Measurements from ENCODE around the gene PAQR7.

PAQR7 gene

GRCh38 chr1:25871704-25872494 is 3.6 kb downstream of the PAQR7 start:
- TF ChIP-seq POLR2A (IDR thresholded peaks at IDR 0.05; ENCODE audit: low read depth, low read length) (no peak), POLR2AphosphoS5 (IDR thresholded peaks at IDR 0.05; ENCODE audit: low read depth, low read length) (no peak), TAF1 (IDR thresholded peaks at IDR 0.05; ENCODE audit: borderline replicate concordance, low read depth, low read length) (no peak)
- FAIRE-seq, result no peak
- no peak for DNase-seq (ENCODE audit: insufficient read length)

DNA sequence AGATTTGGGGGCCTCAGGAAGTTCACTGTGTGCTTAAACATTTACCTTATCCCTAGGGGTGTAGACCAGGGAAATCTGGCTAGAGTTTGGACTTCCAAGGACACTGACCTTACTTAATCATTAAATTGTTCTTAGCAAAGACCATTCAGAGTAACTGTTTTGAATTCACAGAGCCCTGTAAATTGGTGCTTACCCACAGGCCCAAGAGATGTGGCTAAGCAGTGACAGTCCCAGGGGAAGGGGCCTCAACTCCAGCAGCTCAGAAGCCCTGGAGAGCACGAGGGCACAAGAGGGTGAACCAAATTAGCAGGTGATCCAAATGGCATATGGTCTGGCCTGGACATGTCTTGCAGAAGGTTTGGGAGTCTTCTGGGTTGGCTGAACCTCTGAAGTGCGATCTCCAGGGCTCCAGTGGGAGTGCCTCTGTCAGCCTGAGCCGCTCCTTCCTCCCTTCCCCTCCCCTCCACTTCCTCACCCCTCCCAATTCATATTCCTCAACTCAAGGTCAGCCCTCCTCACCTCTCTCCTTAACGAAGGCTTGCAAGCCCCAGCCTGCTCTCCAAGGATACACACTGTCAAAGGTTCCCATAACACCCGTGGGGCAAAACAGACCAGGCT is 4.3 kb downstream of the PAQR7 start:
- DNase-seq (ENCODE audit: insufficient read length) (no peak), FAIRE-seq (no peak)
- TF ChIP-seq TAF1 (IDR thresholded peaks at IDR 0.05; ENCODE audit: borderline replicate concordance, low read depth, low read length) (no peak), POLR2AphosphoS5 (IDR thresholded peaks at IDR 0.05; ENCODE audit: low read depth, low read length) (no peak)

DNA sequence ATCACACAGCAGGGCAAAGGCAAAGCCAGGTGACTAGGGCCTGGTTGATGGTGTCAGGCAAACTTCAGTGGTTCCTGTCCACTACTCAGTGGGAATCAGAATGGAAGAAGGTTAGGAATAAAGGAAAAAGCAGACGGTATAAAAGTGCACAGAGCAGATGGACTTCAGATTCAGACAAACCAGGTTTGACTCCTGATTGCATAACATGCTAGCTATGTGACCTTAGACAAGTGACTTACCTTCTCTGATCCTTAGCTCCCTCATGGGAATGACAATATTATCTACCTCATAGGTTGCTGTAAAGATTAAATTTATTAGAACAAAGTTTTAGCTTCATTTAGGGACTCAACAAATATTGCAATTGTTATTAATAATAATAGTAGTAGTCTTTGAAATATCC is 4.9 kb downstream of the PAQR7 start:
- TF ChIP-seq TAF1 (IDR thresholded peaks at IDR 0.05; ENCODE audit: borderline replicate concordance, low read depth, low read length) (no peak), POLR2A (IDR thresholded peaks at IDR 0.05; ENCODE audit: low read depth, low read length) (no peak), POLR2AphosphoS5 (IDR thresholded peaks at IDR 0.05; ENCODE audit: low read depth, low read length) (no peak)
- FAIRE-seq, result no peak
- no peak for DNase-seq (ENCODE audit: insufficient read length)

GRCh38 chr1:25869909-25870606 is 5.5 kb downstream of the PAQR7 start:
- FAIRE-seq (no peak), DNase-seq (ENCODE audit: insufficient read length) (no peak)
- no peak for TF ChIP-seq POLR2A (IDR thresholded peaks at IDR 0.05; ENCODE audit: low read depth, low read length)
- TF ChIP-seq POLR2AphosphoS5 (IDR thresholded peaks at IDR 0.05; ENCODE audit: low read depth, low read length), result no peak
- no peak for TF ChIP-seq TAF1 (IDR thresholded peaks at IDR 0.05; ENCODE audit: borderline replicate concordance, low read depth, low read length)

GRCh38 chr1:25867210-25867991 is 8.1 kb downstream of the PAQR7 start:
- FAIRE-seq, result no peak
- DNase-seq (ENCODE audit: insufficient read length), result no peak
- TF ChIP-seq POLR2AphosphoS5 (IDR thresholded peaks at IDR 0.05; ENCODE audit: low read depth, low read length) (no peak), TAF1 (IDR thresholded peaks at IDR 0.05; ENCODE audit: borderline replicate concordance, low read depth, low read length) (no peak), POLR2A (IDR thresholded peaks at IDR 0.05; ENCODE audit: low read depth, low read length) (no peak)

- FAIRE-seq (no peak), DNase-seq (ENCODE audit: insufficient read length) (no peak)
- no peak for TF ChIP-seq POLR2A (IDR thresholded peaks at IDR 0.05; ENCODE audit: low read depth, low read length)
- no peak for TF ChIP-seq POLR2AphosphoS5 (IDR thresholded peaks at IDR 0.05; ENCODE audit: low read depth, low read length)
- TF ChIP-seq TAF1 (IDR thresholded peaks at IDR 0.05; ENCODE audit: borderline replicate concordance, low read depth, low read length), result no peak
Measured at GRCh38 chr1:25866288-25866687, 9.2 kb downstream of the PAQR7 start.

DNA sequence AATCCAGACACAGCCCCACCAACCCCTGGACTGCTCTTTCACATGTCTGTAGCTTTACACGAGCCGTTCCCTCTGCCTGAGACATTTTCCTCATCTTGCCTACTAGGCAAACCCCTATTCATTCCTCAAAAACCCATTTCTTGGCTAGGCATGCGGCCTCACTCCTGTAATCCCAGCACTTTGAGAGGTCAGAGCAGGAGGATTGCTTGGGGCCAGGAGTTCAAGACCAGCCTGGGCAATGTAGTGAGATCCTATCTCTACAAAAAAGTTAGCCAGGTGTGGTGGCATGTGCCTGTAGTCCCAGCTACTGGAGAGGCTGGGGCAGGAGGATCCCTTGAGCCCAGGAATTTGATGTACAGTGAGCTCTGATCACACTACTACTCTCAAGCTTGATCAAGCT is 11.1 kb downstream of the PAQR7 start:
- FAIRE-seq (no peak), DNase-seq (ENCODE audit: insufficient read length) (no peak)
- TF ChIP-seq POLR2AphosphoS5 (IDR thresholded peaks at IDR 0.05; ENCODE audit: low read depth, low read length) (no peak), POLR2A (IDR thresholded peaks at IDR 0.05; ENCODE audit: low read depth, low read length) (no peak), TAF1 (IDR thresholded peaks at IDR 0.05; ENCODE audit: borderline replicate concordance, low read depth, low read length) (no peak)

- FAIRE-seq, result no peak
- TF ChIP-seq POLR2AphosphoS5 (IDR thresholded peaks at IDR 0.05; ENCODE audit: low read depth, low read length), result no peak
- TF ChIP-seq TAF1 (IDR thresholded peaks at IDR 0.05; ENCODE audit: borderline replicate concordance, low read depth, low read length), result no peak
- TF ChIP-seq POLR2A (IDR thresholded peaks at IDR 0.05; ENCODE audit: low read depth, low read length), result no peak
- no peak for DNase-seq (ENCODE audit: insufficient read length)
Measured at GRCh38 chr1:25863486-25864262, 11.8 kb downstream of the PAQR7 start.

DNA sequence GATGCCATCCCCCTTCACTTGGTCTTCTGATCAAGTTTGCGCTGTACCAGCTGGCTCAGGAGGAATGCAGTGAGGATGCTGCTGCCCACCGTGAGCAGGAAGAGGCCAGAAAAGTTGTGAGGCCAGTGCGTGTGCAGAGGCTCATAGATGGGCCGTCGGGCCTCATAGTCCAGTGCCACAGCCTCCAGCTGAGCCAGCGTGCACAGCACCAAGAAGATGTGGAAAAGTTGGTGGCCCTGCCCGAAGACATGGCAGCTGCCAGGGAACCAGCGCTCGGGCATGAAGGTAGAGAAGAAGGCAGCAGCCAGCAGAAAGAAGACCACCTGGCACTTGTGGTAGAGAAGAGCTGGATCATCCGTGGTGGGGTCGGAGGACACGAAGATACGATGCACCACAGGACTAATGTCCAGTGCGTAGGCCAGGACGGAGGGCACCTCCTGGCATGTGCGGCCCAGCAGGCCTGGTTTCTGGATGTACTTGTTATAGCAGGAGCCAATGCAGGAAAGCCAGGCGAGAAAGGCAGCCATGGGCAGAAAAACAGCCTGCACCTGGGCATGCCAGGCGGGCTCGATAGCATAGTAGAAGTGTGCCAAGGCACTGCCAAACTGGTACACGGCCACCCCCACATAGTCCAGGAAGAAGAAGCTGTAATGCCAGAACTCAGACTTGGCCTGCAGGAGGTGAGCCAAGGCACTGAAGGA is 12.6 kb downstream of the PAQR7 start:
- TF ChIP-seq TAF1 (IDR thresholded peaks at IDR 0.05; ENCODE audit: borderline replicate concordance, low read depth, low read length) (no peak), POLR2A (IDR thresholded peaks at IDR 0.05; ENCODE audit: low read depth, low read length) (no peak), POLR2AphosphoS5 (IDR thresholded peaks at IDR 0.05; ENCODE audit: low read depth, low read length) (no peak)
- DNase-seq (ENCODE audit: insufficient read length) (no peak), FAIRE-seq (no peak)

All from GM12892 (cell line).